ENCODE measurements around the gene JAML.

The JAML gene

GRCh38 chr11:118247041-118247440, 22.2 kb upstream of the JAML start:
- H3K36me3 ChIP-seq (ENCODE audit: insufficient read depth, low read length) = no peaks in the 10 kb centered on the region
- H3K9me3 ChIP-seq (ENCODE audit: control insufficient read depth, insufficient read depth, low read length) = no peaks in the 10 kb centered on the region
- no peak overlapping the region for H3K9ac ChIP-seq (ENCODE audit: low read depth, low read length)
- peaks cover 13% of the 10 kb centered on the region for H3K4me1 ChIP-seq (ENCODE audit: insufficient read depth, low read length)

DNA sequence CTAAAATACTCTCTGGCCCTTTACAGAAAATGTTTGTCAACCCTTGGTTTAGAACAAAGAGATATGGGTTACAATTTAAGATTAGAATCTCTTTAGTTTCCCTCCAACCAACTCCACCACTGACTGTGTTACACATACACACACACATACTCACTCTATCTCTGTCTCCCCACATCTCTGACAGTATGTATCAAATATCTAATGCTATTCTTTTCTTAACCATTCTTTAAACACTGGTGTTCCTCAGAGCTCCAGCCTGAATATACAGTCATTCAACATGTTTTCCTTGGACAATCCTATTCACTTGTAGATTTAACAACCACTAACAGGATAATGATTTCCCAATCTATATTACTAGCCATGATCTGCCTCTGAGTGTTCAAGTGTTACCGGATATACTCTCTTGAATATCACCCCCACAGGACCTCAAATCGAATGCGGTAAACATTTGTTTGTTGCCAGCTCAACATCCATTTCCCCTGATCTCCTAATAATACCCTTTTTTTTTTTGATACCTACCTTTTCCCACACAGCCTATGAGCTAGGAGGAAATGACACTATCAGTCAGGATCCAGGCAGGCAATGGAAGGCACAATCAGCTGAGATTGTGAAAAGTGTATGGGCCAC, 21.2 kb upstream of the JAML start:
- Histone ChIP-seq H3K9ac (ENCODE audit: low read depth, low read length) (no peak overlapping the region), H3K9me3 (ENCODE audit: control insufficient read depth, insufficient read depth, low read length) (no peaks in the 10 kb centered on the region), H3K4me1 (ENCODE audit: insufficient read depth, low read length) (peaks cover 16% of the 10 kb centered on the region), H3K36me3 (ENCODE audit: insufficient read depth, low read length) (no peaks in the 10 kb centered on the region)

DNA sequence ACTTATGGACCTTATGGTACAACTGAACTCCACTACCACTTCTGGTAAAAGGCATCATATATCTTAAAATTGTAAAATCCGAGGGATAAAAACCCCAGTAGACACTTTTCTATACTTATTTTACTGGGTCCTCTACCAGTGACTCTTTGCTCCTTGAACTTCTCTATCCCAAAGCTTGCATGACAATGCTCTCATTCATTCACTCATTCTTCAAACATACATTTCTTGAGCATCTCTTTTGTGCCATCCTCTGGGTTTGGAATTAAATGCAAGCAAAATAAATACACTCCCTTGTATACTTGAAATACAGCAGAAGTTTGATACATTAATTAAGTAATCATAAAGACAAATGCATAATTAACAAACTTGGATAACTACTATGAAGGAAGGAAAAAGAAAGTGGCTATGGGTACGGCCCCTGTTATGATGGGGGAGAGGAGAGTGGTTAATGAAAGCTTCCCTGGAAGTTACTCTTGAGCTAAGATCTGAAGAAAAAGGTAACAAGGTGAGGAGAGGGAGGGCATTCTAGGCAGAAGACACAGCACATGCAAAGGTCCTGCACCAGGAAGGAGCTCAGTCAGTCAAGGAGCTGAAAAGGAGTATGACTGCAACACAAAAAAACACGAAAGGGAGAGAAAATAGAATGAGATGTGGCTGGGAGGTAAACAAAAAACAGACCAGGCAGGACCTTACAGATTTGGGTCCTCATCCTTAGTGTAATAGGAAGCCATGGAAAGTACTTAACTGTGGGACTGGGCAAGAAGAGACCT, 19.4 kb upstream of the JAML start:
- Histone ChIP-seq H3K36me3 (ENCODE audit: insufficient read depth, low read length) (no peaks in the 10 kb centered on the region), H3K4me1 (ENCODE audit: insufficient read depth, low read length) (peaks cover 17% of the 10 kb centered on the region), H3K9me3 (ENCODE audit: control insufficient read depth, insufficient read depth, low read length) (no peaks in the 10 kb centered on the region), H3K9ac (ENCODE audit: low read depth, low read length) (no peak overlapping the region)

DNA sequence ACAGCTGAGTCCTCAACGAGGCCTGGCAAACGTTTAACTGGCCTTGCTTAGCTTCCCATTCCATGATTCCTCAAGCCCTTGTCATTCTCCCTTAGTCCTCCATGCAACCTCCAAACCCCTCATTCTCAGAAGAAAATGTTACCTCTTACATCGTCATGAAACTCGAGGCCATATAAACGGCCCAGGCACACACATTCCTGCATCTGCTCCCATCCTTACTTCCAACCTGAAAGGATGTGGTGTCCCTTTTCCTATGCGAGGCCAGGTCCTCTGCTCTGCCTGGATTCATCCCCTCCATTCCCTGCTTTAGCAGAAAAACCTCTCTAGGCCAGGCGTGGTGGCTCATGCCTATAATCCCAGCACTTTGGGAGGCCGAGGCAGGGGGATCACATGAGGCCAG, 18.4 kb upstream of the JAML start:
- Histone ChIP-seq H3K9me3 (ENCODE audit: control insufficient read depth, insufficient read depth, low read length) (no peaks in the 10 kb centered on the region), H3K36me3 (ENCODE audit: insufficient read depth, low read length) (no peaks in the 10 kb centered on the region), H3K4me1 (ENCODE audit: insufficient read depth, low read length) (peaks cover 27% of the 10 kb centered on the region), H3K9ac (ENCODE audit: low read depth, low read length) (no peak overlapping the region)

DNA sequence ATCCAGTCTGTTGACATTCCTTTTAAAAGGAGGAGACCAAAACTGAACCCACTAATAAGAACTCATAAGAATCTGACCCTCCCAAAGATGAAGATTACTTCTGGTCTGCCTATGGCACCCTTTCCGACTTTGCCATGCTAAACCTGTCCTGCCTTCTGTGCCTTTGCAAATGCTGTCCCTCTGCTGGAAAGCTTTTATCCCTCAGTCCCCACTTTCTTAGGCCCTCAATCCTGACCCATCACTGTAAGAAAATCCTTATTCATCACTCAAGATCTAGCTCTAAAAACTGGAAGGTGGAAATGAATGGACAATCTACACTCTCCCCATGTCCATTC, 16.9 kb upstream of the JAML start:
- no peaks in the 10 kb centered on the region for H3K36me3 ChIP-seq (ENCODE audit: insufficient read depth, low read length)
- no peaks in the 10 kb centered on the region for H3K9me3 ChIP-seq (ENCODE audit: control insufficient read depth, insufficient read depth, low read length)
- H3K4me1 ChIP-seq (ENCODE audit: insufficient read depth, low read length) = peaks cover 28% of the 10 kb centered on the region
- no peak overlapping the region for H3K9ac ChIP-seq (ENCODE audit: low read depth, low read length)

GRCh38 chr11:118240999-118241763, 16.4 kb upstream of the JAML start:
- no peak overlapping the region for H3K9ac ChIP-seq (ENCODE audit: low read depth, low read length)
- H3K4me1 ChIP-seq (ENCODE audit: insufficient read depth, low read length) = peaks cover 28% of the 10 kb centered on the region
- H3K9me3 ChIP-seq (ENCODE audit: control insufficient read depth, insufficient read depth, low read length) = no peaks in the 10 kb centered on the region
- H3K36me3 ChIP-seq (ENCODE audit: insufficient read depth, low read length) = no peaks in the 10 kb centered on the region

- H3K9me3 ChIP-seq (ENCODE audit: control insufficient read depth, insufficient read depth, low read length) = no peaks in the 10 kb centered on the region
- no peak overlapping the region for H3K9ac ChIP-seq (ENCODE audit: low read depth, low read length)
- peaks cover 28% of the 10 kb centered on the region for H3K4me1 ChIP-seq (ENCODE audit: insufficient read depth, low read length)
- no peaks in the 10 kb centered on the region for H3K36me3 ChIP-seq (ENCODE audit: insufficient read depth, low read length)
These were observed 14.8 kb upstream of the JAML start for GRCh38 chr11:118239509-118240205.

- H3K9ac ChIP-seq (ENCODE audit: low read depth, low read length) = no peak overlapping the region
- H3K4me1 ChIP-seq (ENCODE audit: insufficient read depth, low read length) = peaks cover 26% of the 10 kb centered on the region
These were observed 14.1 kb upstream of the JAML start for GRCh38 chr11:118238929-118239328.

GRCh38 chr11:118238421-118238820, 13.6 kb upstream of the JAML start:
- H3K36me3 ChIP-seq (ENCODE audit: insufficient read depth, low read length) = no peaks in the 10 kb centered on the region

More at GRCh38 chr11:118238929-118239328, 14.1 kb upstream of the JAML start:
- Histone ChIP-seq H3K9me3 (ENCODE audit: control insufficient read depth, insufficient read depth, low read length) (no peaks in the 10 kb centered on the region), H3K36me3 (ENCODE audit: insufficient read depth, low read length) (no peaks in the 10 kb centered on the region)

GRCh38 chr11:118236170-118236569, 11.4 kb upstream of the JAML start:
- H3K9me3 ChIP-seq (ENCODE audit: control insufficient read depth, insufficient read depth, low read length) = no peaks in the 10 kb centered on the region
- H3K36me3 ChIP-seq (ENCODE audit: insufficient read depth, low read length) = no peaks in the 10 kb centered on the region
- H3K4me1 ChIP-seq (ENCODE audit: insufficient read depth, low read length) = peaks cover 20% of the 10 kb centered on the region
- H3K9ac ChIP-seq (ENCODE audit: low read depth, low read length) = no peak overlapping the region

More at GRCh38 chr11:118238421-118238820, 13.6 kb upstream of the JAML start:
- Histone ChIP-seq H3K9ac (ENCODE audit: low read depth, low read length) (no peak overlapping the region), H3K9me3 (ENCODE audit: control insufficient read depth, insufficient read depth, low read length) (no peaks in the 10 kb centered on the region), H3K4me1 (ENCODE audit: insufficient read depth, low read length) (peaks cover 23% of the 10 kb centered on the region)

DNA sequence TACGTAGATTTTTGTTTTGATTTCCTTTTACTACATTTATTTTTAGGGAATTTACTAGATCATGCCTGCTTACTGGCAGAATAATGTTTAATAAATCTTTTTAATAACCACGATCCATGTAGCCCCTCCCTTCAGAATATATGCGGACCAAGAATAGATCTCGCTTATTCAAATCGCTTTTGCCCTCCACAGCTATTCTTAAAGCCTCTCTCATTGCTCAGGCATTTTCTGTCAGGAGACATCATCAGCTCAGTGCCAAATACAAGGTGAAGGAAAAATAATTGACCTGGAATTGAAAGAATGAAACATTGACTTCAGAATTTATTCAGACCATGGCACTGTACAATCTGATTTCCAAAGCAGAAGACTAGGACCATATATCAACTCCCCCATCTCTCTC, 10.0 kb upstream of the JAML start:
- peaks cover 17% of the 10 kb centered on the region for H3K4me1 ChIP-seq (ENCODE audit: insufficient read depth, low read length)

DNA sequence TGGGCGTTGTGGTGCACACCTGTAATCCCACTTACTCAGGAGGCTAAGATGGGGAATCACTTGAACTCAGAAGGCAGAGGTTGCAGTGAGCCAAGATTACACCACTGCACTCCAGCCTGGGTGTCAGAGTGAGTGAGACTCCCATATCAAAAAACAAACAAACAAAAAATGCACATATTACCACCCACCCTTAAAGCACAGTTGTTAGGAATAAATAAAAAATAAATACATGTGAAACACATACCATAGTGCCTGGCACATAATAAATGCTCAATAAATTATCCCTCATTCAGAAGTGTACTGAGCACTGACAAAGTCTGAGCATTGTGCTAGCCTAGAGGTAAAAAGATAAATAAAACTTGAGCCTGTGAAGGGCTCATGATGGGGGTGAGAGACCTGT, 9.0 kb upstream of the JAML start:
- Histone ChIP-seq H3K9ac (ENCODE audit: low read depth, low read length) (no peak overlapping the region), H3K4me1 (ENCODE audit: insufficient read depth, low read length) (peaks cover 14% of the 10 kb centered on the region), H3K36me3 (ENCODE audit: insufficient read depth, low read length) (no peaks in the 10 kb centered on the region), H3K9me3 (ENCODE audit: control insufficient read depth, insufficient read depth, low read length) (no peaks in the 10 kb centered on the region)

More for the DNA sequence above, 10.0 kb upstream of the JAML start:
- Histone ChIP-seq H3K9ac (ENCODE audit: low read depth, low read length) (no peak overlapping the region), H3K36me3 (ENCODE audit: insufficient read depth, low read length) (no peaks in the 10 kb centered on the region), H3K9me3 (ENCODE audit: control insufficient read depth, insufficient read depth, low read length) (no peaks in the 10 kb centered on the region)

GRCh38 chr11:118233377-118233776, 8.6 kb upstream of the JAML start:
- H3K4me1 ChIP-seq (ENCODE audit: insufficient read depth, low read length) = peaks cover 9% of the 10 kb centered on the region
- no peaks in the 10 kb centered on the region for H3K9me3 ChIP-seq (ENCODE audit: control insufficient read depth, insufficient read depth, low read length)
- H3K36me3 ChIP-seq (ENCODE audit: insufficient read depth, low read length) = no peaks in the 10 kb centered on the region
- no peak overlapping the region for H3K9ac ChIP-seq (ENCODE audit: low read depth, low read length)

DNA sequence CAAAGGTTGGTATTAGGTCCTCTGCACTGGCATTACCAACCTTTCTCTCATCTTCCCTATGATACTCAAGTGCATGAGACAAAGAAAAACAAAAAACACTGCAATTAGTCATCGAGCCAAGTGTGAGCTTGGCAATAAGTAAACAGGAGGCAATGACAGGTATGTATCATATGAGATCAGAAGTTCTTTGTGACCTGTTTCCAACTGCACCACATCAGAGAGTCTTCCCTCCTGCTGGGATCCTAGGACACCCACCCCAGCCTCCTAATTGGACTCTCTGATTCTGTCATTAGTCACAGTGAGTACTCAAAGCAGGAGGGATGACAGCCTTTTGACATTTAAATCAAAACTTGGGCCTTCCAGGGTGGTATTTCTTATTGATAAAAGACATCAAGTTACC, 7.8 kb upstream of the JAML start:
- H3K9me3 ChIP-seq (ENCODE audit: control insufficient read depth, insufficient read depth, low read length) = no peaks in the 10 kb centered on the region
- H3K4me1 ChIP-seq (ENCODE audit: insufficient read depth, low read length) = peaks cover 6% of the 10 kb centered on the region; the same call in 1 of the 2 replicates
- H3K36me3 ChIP-seq (ENCODE audit: insufficient read depth, low read length) = no peaks in the 10 kb centered on the region
- H3K9ac ChIP-seq (ENCODE audit: low read depth, low read length) = no peak overlapping the region
